GM21360 (cell line): ENCODE data around the gene ALDH18A1.
"Not testable (repeated sequence)": the region's sequence is repeated elsewhere in the genome, so short reads cannot be mapped to it uniquely, and the experiment has no call there.

Source experiments
- ATAC-seq: cut with Tn5 transposase; IDR thresholded peaks from one replicate; pipeline ENCODE4 v1.9.1; 2021; ENCODE audit warnings: mild to moderate bottlenecking, moderate library complexity; ENCODE audit not compliant: unreplicated experiment

The ALDH18A1 gene

DNA sequence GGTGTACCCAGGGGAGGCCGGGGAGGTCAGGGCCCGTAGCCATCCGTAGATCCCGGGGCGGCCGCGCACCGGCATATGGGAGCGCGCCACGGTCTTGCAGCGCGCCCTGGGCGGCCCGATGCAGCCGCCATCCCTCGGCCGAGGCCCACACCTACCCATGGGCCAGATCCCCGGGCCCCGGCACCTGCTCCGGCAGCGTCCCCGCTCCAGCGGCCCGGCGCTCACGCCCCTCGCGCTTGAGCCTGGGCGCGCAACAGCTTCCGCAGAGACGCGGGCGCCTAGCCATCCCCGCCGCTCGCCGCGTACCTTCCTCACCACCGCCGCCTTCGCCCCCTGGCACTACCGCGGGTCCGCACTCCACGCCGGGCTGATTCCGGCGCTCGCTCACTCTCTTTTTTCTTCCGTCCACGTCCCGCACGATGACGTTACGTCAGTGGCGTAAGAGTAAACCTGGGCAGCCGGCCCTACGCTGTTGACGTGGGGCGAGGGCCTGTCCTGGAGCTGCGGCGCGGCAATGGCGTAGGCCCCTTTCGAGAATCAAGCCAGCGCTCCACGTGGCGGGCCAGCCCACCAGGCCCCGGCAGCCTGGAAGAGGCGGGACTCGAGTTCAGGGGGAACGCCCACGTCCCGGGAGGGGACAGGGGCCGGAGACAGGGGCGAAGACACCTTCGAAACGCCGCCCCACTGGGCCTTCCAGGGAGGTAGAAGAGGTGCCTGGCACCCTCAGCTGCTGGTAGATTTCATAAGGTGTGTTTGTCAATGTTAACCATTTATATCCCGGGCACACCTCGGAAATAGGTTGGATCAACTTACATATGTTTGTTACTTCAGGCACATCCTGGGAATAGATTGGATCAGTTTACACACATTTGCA is at the start of gene ALDH18A1:
TSS of gene ALDH18A1 (minus strand) at position 421 of the 874 bp plus-strand sequence. CDS start 3,334 bp downstream, outside the sequence.
- peak; percentile 83 for ATAC-seq

- no peak for ATAC-seq
Measured at GRCh38 chr10:95698415-95698814, 41.9 kb upstream of the ALDH18A1 start.

DNA sequence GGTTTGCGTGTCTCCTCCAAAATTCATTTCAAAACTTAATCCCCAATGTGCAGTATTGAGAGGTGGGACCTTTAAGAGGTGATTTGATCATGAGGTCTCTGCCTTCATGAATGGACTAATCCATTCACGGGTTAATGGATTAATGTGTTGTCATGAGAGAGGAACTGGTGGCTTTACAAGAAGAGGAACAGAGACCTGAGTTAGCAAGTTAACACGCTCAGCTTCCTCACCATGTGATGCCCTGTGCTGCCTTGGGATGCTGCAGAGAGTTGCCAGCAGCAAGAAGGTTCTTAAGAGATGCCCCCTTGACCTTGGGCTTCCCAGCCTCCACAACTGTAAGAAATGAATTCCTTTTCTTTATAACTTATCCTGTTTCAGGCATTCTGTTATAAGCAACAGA is 40.9 kb upstream of the ALDH18A1 start:
- ATAC-seq = no peak

DNA sequence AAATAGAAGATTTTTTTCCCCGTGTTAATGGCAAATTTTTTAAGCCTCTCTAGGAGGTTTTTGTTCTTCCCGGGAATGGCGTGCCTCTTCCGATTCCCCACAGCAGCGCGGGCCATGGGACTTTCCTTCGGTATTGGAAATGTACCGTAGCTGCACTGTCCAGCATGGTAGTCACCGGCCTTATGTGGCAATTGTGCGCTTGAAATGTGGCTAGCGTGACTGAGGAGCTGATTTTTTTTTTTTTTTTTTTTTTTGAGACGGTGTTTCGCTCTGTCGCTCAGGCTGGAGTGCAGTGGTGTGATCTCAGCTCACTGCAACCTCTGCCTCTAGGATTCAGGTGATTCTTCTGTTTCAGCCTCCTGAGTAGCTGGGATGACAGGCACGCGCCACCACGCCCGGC is 38.2 kb upstream of the ALDH18A1 start:
- no peak for ATAC-seq

GRCh38 chr10:95693668-95694534 is 37.4 kb upstream of the ALDH18A1 start, which contains the start of gene TCTN3:
Gene TCTN3, minus strand, starts transcription at chr10:95693927. Its CDS starts 28 bp downstream, at chr10:95693899.
- peak; percentile 99 for ATAC-seq

DNA sequence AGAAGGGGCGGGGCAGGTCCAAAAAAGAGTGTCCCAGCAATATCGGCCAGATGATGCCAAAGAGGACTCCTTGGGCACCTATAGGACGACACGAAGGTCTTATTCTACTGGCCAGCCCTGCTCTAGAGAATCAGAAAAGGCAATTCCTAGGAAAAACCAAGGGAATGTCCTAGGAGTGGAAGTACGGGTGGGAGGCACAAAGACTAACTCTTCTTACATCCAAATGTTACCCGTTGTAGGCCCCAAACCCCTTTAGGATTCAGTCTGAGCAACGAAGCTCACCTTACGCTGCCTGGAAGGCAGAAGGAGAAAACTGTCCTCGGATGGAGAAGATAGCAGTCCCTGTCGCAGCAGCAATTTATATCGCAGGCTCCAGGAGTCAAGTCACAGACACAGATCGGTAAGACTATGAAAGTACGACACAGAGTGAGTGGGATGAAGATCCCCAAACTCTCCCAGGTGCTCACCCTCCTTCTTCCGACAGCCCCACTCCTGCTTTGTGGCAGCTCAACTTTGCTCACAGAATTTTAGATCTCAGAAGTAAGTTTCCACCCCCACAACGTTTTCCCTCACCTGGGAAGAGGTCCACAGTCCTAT is 36.7 kb upstream of the ALDH18A1 start:
- no peak for ATAC-seq

DNA sequence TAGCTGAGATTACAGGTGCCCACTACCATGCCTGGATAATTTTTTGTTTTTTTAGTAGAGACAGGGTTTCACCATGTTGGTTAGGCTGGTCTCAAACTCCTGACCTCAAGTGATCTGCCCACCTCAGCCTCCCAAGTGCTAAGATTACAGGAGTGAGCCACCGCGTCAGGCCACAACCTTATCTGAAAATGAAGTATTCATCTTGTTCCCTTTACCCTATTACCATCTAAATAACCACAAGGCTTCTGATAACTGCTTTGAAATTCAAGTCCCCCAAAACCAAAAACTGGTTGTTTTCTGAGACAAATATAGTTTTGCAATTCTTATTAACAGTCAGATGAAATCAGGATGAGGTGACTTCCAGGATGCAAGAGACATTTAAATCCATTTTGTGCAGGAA is 34.8 kb upstream of the ALDH18A1 start:
- ATAC-seq = no peak

DNA sequence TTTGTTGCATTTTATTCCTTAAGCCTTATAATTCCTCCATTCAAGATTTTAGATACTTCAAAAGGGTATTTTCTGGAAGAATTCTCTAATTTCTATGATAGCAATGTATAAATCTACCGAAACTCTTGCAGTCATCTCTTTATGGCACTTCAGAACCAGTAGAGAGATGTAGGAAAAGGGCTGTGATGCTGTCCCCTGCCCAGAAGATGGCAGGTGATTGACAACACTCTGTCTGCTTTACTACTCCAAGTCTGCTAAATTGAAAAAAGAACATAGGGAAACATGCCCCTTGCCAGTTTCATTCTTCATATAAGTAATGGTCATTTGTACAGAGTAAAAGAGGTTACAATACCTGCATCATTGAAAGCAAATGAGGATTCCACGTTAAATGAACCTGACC is 32.1 kb upstream of the ALDH18A1 start:
- no peak for ATAC-seq

- ATAC-seq = no peak
Measured at GRCh38 chr10:95683966-95684365, 27.5 kb upstream of the ALDH18A1 start.

DNA sequence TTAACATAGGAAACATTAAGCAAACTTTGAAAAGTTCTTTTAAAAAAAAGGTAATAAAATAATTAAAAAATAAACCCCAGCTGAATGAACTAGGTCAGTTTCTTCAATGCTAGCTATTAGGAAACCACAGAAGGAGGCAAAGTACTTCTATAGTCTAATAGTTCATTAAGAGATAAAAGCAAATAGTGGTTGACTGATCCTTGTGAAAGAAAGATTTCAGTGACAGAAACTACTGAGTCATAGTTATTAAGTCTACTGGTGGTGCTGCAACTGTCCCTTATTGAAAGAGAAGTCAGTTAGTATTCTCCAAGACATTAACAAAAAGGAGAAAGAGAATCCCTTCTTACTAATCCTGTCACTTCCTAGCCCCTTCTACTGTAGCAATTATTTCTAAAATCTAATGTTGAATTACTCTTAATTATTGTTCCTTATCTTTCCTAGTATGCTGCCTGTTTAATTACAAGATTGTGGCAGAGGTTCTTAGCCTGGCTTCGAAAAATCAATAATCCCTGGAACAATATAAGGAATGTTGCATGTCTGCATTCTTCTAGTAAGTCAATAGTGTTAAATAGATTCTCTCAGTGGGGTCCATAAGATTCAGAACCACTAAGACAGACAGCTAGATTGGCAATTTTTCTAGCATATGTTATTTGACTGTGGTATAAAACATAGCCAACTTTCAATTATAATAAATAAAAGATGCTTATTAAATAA is 19.0 kb upstream of the ALDH18A1 start:
- no peak for ATAC-seq

DNA sequence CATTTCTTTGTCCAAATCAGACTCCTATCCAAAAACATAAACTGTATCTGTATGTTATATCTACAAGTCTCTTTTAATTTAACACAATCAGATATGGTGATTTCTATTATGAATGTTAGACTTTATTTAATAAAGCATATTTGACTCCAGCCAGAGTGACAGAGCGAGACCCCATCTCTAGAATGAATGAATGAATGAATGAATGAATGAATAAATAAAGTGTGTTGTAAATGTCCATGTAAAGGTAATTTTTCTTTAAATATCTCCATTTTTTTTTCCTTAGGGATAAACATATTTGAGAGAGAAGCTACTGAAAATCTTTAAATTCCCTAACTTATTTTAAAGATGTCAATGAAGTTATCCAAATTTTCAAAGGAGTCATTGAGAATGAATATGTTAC is 18.1 kb upstream of the ALDH18A1 start:
- no peak for ATAC-seq

- ATAC-seq = not testable (repeated sequence)
Measured at GRCh38 chr10:95672641-95673040, 16.1 kb upstream of the ALDH18A1 start.

DNA sequence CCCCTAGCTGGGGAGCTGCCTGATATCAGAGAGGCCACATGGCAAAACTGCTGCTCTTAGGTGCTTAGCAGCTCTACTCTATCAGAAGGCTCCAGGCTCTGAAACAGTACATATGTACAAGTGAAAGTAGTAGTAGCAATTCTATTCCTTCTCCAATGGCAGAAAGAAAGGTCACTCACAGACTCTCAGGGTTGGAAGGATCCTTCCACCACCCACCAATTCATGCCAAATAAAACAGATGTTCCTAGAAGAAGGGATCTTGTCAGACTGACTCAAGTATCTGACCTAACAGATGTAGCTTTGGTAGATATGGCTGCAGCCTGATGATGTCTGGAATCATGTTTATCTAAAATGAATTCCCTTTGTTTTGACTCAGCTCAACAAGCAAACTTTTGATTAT is 8.0 kb upstream of the ALDH18A1 start:
- no peak for ATAC-seq

DNA sequence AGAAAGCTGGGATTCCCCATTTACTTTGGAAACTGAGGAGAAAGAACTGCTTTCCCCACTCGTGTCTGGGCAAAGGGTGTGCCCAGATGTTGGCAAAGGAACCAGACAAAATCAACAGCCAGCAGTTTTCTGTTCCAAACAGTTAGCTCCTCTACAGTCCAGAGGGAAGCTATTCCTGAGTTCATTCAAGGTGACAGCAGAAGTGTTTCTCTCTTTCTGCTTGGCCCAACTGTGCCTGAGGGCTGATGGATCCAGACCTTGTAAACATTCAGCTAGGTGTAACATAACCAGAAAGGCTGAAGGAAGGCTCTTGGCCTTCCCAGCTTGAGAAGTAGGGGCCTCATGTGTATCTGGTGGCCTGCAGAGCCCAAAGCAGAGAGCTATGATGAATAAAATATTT is 7.0 kb upstream of the ALDH18A1 start:
- ATAC-seq = no peak

DNA sequence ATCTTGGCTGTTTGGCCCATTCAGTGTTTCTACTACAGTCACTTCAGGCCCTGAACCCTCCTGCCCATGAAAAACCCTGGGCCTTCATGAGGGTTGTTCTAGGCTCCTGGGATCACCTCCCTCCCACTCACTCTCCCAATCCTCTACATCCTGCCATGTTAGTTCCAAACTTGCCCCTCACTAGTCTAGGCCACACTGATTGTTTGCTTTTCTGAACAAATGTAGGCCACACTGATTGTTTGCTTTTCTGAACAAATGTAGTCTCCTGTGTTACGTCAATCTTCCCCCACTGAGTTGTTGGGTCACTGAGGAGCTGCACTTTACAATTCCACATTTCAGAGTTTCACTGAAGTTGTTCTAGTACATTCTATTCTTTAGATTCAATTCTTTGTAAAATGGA is 5.3 kb upstream of the ALDH18A1 start:
- ATAC-seq = no peak

GRCh38 chr10:95660283-95660682 is 3.8 kb upstream of the ALDH18A1 start:
- no peak for ATAC-seq

DNA sequence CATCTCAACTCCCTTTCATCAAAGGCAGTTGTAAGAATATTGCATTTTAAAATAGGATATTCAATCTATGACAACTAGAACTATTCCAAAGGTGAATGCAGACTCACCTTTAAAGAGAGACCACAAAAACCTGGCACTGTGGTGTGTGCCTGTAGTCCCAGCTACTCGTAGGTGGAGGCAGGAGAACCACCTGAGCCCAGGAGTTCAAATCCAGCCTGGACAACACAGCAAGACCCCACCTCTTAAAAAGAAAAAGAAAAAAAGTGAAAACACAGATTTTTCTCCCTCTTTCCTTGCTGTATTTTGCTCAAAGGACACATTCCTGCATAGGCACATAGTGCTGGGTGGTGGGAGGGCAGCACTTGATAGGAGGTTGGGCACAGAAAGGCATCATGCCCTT is 739 bp upstream of the ALDH18A1 start:
- ATAC-seq = no peak

GRCh38 chr10:95655571-95656290 is 780 bp downstream of the ALDH18A1 start:
- peak; percentile 20 for ATAC-seq

- no peak for ATAC-seq
Measured at GRCh38 chr10:95653895-95654294, 2.6 kb downstream of the ALDH18A1 start.
